ENCODE data around the gene CDK10.
A peak's percentile ranks its signal among the peaks of the same experiment; 100 is the strongest.

DNA sequence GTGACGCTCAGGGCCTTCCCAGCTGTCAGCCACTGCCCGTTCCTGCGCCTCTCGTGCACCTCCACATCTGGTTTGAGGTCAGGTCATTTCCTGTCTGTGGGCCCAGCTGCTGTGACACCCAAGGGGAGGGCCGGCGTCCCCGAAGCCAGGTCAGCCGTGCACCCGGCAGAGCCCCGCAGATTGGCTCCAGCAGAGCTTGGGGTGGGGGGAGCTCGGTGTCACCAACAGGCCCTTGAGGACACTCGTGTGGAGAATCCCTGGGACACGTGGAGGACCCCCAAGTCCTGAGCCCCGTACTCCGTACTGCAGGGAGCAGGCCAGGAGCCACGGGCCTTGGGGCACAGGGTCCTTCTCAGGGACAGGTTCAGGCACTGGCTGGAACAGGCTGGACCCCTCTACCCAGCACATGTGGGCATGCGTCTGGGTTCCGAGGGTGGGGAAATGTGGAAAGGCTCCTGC, 10.2 kb downstream of the CDK10 start:
- peak; percentile 21 for TF ChIP-seq POLR2A (IDR thresholded peaks at IDR 0.05; ENCODE audit: low read length)
- no peak for TF ChIP-seq GATA1 (IDR thresholded peaks at IDR 0.05; ENCODE audit: low read depth, low read length)

All from erythroblast (primary cell).